Measurements from ENCODE around the gene HSPA2. TPM values are rescaled to one million over a fixed set of nuclear protein-coding genes. Genes with fewer than 3 reads are reported as not detected.
"Not testable (repeated sequence)": the region's sequence is repeated elsewhere in the genome, so short reads cannot be mapped to it uniquely, and the experiment has no call there.

Gene HSPA2
- total and polyA plus RNA-seq, 2 experiments from 2014 or later, result 28.9 to 31.4 TPM

GRCh38 chr14:64516969-64517368, 23.6 kb upstream of the HSPA2 start:
- Histone ChIP-seq H3K79me2 (ENCODE audit: insufficient read depth) (peaks cover 100% of the 10 kb centered on the region), H3F3A (ENCODE audit: insufficient read depth) (peaks cover 42% of the 10 kb centered on the region), H4K20me1 (ENCODE audit: insufficient read depth) (peaks cover 58% of the 10 kb centered on the region), H3K36me3 (ENCODE audit: low read depth) (peaks cover 6% of the 10 kb centered on the region; the same call in 1 of the 2 replicates), H2AFZ (no peak overlapping the region), H3K27ac (no peak overlapping the region), H3K4me2 (ENCODE audit: unreplicated experiment) (no peak overlapping the region), H3K9me3 (ENCODE audit: low read depth) (no peaks in the 10 kb centered on the region), H3K4me3 (no peak overlapping the region), H3K9ac (no peak overlapping the region), H3K27me3 (replicated peaks; ENCODE audit: insufficient read depth) (no peaks in the 10 kb centered on the region), H3K4me1 (ENCODE audit: insufficient read depth) (peaks cover 13% of the 10 kb centered on the region), H3K9me2 (ENCODE audit: insufficient read depth) (no peaks in the 10 kb centered on the region)
- in situ Hi-C loops (cut with MboI), result no loop called here
- WGBS, 2 experiments (ENCODE audit: low coverage in 1 of 2, low lambda C conversion rate in 2 of 2, missing lambda C conversion rate in 2 of 2), result 92 to 100% methylated on average over 1 of the region's 1 CpG
- TF ChIP-seq EZH2 (IDR thresholded peaks at IDR 0.05; ENCODE audit: insufficient read depth, poor library complexity, severe bottlenecking) (no peak), EZH2phosphoT487 (IDR thresholded peaks at IDR 0.05; ENCODE audit: insufficient read depth, low read depth) (no peak)
- DNase-seq, result no peak

- H2AFZ ChIP-seq; H3K27me3 ChIP-seq (replicated peaks; ENCODE audit: insufficient read depth); H3K27ac ChIP-seq; H3K4me3 ChIP-seq; DNase-seq; H3K4me2 ChIP-seq (ENCODE audit: unreplicated experiment); H3K9me2 ChIP-seq (ENCODE audit: insufficient read depth); H3K9ac ChIP-seq; H3K9me3 ChIP-seq (ENCODE audit: low read depth); in situ Hi-C loops (cut with MboI): not testable (repeated sequence)
- WGBS, 2 experiments (ENCODE audit: low coverage in 1 of 2, low lambda C conversion rate in 2 of 2, missing lambda C conversion rate in 2 of 2), result 91 to 97% methylated on average over 6 of the region's 6 CpGs
- peaks cover 13% of the 10 kb centered on the region for H3K36me3 ChIP-seq (ENCODE audit: low read depth)
- peaks cover 51% of the 10 kb centered on the region for H4K20me1 ChIP-seq (ENCODE audit: insufficient read depth)
- peaks cover 45% of the 10 kb centered on the region for H3F3A ChIP-seq (ENCODE audit: insufficient read depth)
- peaks cover 13% of the 10 kb centered on the region for H3K4me1 ChIP-seq (ENCODE audit: insufficient read depth)
- peaks cover 100% of the 10 kb centered on the region for H3K79me2 ChIP-seq (ENCODE audit: insufficient read depth)
Measured at GRCh38 chr14:64517667-64518066, 22.9 kb upstream of the HSPA2 start.

- no peak for TF ChIP-seq EZH2phosphoT487 (IDR thresholded peaks at IDR 0.05; ENCODE audit: insufficient read depth, low read depth)
- no peak for TF ChIP-seq EZH2 (IDR thresholded peaks at IDR 0.05; ENCODE audit: insufficient read depth, poor library complexity, severe bottlenecking)
- H3K4me3 ChIP-seq, result no peak overlapping the region
- no peak overlapping the region for H3K4me2 ChIP-seq (ENCODE audit: unreplicated experiment)
- no peak overlapping the region for H2AFZ ChIP-seq
- H3F3A ChIP-seq (ENCODE audit: insufficient read depth), result peaks cover 43% of the 10 kb centered on the region
- 91 to 92% methylated on average over 4 of the region's 4 CpGs for WGBS, 2 experiments (ENCODE audit: low coverage in 1 of 2, low lambda C conversion rate in 2 of 2, missing lambda C conversion rate in 2 of 2)
- peaks cover 100% of the 10 kb centered on the region for H3K79me2 ChIP-seq (ENCODE audit: insufficient read depth)
- peaks cover 19% of the 10 kb centered on the region for H3K36me3 ChIP-seq (ENCODE audit: low read depth)
- peaks cover 13% of the 10 kb centered on the region for H3K4me1 ChIP-seq (ENCODE audit: insufficient read depth)
- in situ Hi-C loops (cut with MboI), result no loop called here
- H3K9ac ChIP-seq, result no peak overlapping the region
- H3K27ac ChIP-seq, result no peak overlapping the region
- peaks cover 51% of the 10 kb centered on the region for H4K20me1 ChIP-seq (ENCODE audit: insufficient read depth)
- H3K9me3 ChIP-seq (ENCODE audit: low read depth), result no peaks in the 10 kb centered on the region
- no peak for DNase-seq
- no peaks in the 10 kb centered on the region for H3K9me2 ChIP-seq (ENCODE audit: insufficient read depth)
- H3K27me3 ChIP-seq (replicated peaks; ENCODE audit: insufficient read depth), result no peaks in the 10 kb centered on the region
Measured at GRCh38 chr14:64518229-64518628, 22.3 kb upstream of the HSPA2 start.

GRCh38 chr14:64520699-64521098, 19.8 kb upstream of the HSPA2 start:
- WGBS, 2 experiments (ENCODE audit: low coverage in 1 of 2, low lambda C conversion rate in 2 of 2, missing lambda C conversion rate in 2 of 2), result 96 to 97% methylated on average over 4 of the region's 4 CpGs
- in situ Hi-C loops (cut with MboI), result no loop called here

More at GRCh38 chr14:64520699-64521098, 19.8 kb upstream of the HSPA2 start:
- Histone ChIP-seq H3K9ac (no peak overlapping the region), H3K27ac (no peak overlapping the region), H3F3A (ENCODE audit: insufficient read depth) (peaks cover 35% of the 10 kb centered on the region; the same call in 1 of the 2 replicates), H4K20me1 (ENCODE audit: insufficient read depth) (peaks cover 37% of the 10 kb centered on the region), H3K27me3 (replicated peaks; ENCODE audit: insufficient read depth) (no peaks in the 10 kb centered on the region), H3K4me2 (ENCODE audit: unreplicated experiment) (no peak overlapping the region), H2AFZ (no peak overlapping the region), H3K4me1 (ENCODE audit: insufficient read depth) (no peaks in the 10 kb centered on the region), H3K4me3 (no peak overlapping the region), H3K36me3 (ENCODE audit: low read depth) (peaks cover 39% of the 10 kb centered on the region), H3K9me3 (ENCODE audit: low read depth) (no peaks in the 10 kb centered on the region), H3K79me2 (ENCODE audit: insufficient read depth) (peaks cover 100% of the 10 kb centered on the region), H3K9me2 (ENCODE audit: insufficient read depth) (no peaks in the 10 kb centered on the region)
- no peak for DNase-seq
- TF ChIP-seq EZH2 (IDR thresholded peaks at IDR 0.05; ENCODE audit: insufficient read depth, poor library complexity, severe bottlenecking), result no peak

All from GM23248 (cell line).